NOMO-1 treated with DMSO at 0.1 percent for 48 hours (cell line): ENCODE results near the gene ANKRD27.
"Not testable (repeated sequence)": the region's sequence is repeated elsewhere in the genome, so short reads cannot be mapped to it uniquely, and the experiment has no call there.

Experiments
- DNase-seq: peaks from one replicate; lab custom pipeline; 2025; ENCODE audit not compliant: unreplicated experiment; lab: John Stamatoyannopoulos, UW

ANKRD27 gene

GRCh38 chr19:32656379-32656778 is 18.6 kb downstream of the ANKRD27 start:
- not testable (repeated sequence) for DNase-seq

- no peak for DNase-seq
Measured at GRCh38 chr19:32653599-32653915, 21.4 kb downstream of the ANKRD27 start.

GRCh38 chr19:32652894-32653598 is 21.9 kb downstream of the ANKRD27 start:
- DNase-seq = no peak

- DNase-seq = not testable (repeated sequence)
Measured at GRCh38 chr19:32652331-32652730, 22.6 kb downstream of the ANKRD27 start.

- DNase-seq = no peak
Measured at GRCh38 chr19:32651729-32652140, 23.2 kb downstream of the ANKRD27 start.

- no peak for DNase-seq
Measured at GRCh38 chr19:32650671-32651070, 24.3 kb downstream of the ANKRD27 start.

GRCh38 chr19:32649751-32650150 is 25.2 kb downstream of the ANKRD27 start:
- DNase-seq = no peak

- no peak for DNase-seq
Measured at GRCh38 chr19:32647361-32647760, 27.6 kb downstream of the ANKRD27 start.

GRCh38 chr19:32646556-32646955 is 28.4 kb downstream of the ANKRD27 start:
- no peak for DNase-seq

GRCh38 chr19:32642771-32643170 is 32.2 kb downstream of the ANKRD27 start:
- no peak for DNase-seq

GRCh38 chr19:32638625-32639024 is 36.4 kb downstream of the ANKRD27 start:
- no peak for DNase-seq

- no peak for DNase-seq
Measured at GRCh38 chr19:32637480-32637879, 37.5 kb downstream of the ANKRD27 start.

GRCh38 chr19:32631381-32631780 is 43.6 kb downstream of the ANKRD27 start:
- no peak for DNase-seq

GRCh38 chr19:32630338-32630737 is 44.6 kb downstream of the ANKRD27 start:
- no peak for DNase-seq

- DNase-seq = no peak
Measured at GRCh38 chr19:32627714-32628270, 47.2 kb downstream of the ANKRD27 start.

GRCh38 chr19:32626969-32627368 is 48.0 kb downstream of the ANKRD27 start:
- DNase-seq = no peak

GRCh38 chr19:32624410-32624809 is 50.6 kb downstream of the ANKRD27 start:
- no peak for DNase-seq

GRCh38 chr19:32622002-32622401 is 53.0 kb downstream of the ANKRD27 start:
- no peak for DNase-seq

- DNase-seq = no peak
Measured at GRCh38 chr19:32619051-32619685, 55.8 kb downstream of the ANKRD27 start.

GRCh38 chr19:32615569-32615968 is 59.4 kb downstream of the ANKRD27 start:
- DNase-seq = no peak

GRCh38 chr19:32614916-32615315 is 60.1 kb downstream of the ANKRD27 start:
- DNase-seq = no peak

GRCh38 chr19:32613008-32613407 is 62.0 kb downstream of the ANKRD27 start:
- no peak for DNase-seq

- no peak for DNase-seq
Measured at GRCh38 chr19:32611161-32611560, 63.8 kb downstream of the ANKRD27 start.
